Activated CD8-positive, alpha-beta memory T cell treated with anti-CD3 and anti-CD28 coated beads, Interleukin-2, amount 10 ng/mL, durations not matched to agents 7 days and 5 days (primary cell): ENCODE results near the gene CELF4. TPM values are rescaled to one million over a fixed set of nuclear protein-coding genes. Genes with fewer than 3 reads are reported as not detected.

Experiments used
- ATAC-seq: fragments of 150-1000 bp; cut with Tn5 transposase; one replicate; pipeline ENCODE4 v1.10.0; 2021; ENCODE audit warnings: moderate library complexity
- CTCF ChIA-PET: fragments of 350-600 bp; sonication (Branson Sonifier 250); formaldehyde crosslinking; loops from one replicate; lab custom pipeline; 2021; ENCODE audit warnings: antibody characterized with exemption; lab: Charles Lee
- DNase-seq: peaks from one replicate; pipeline ENCODE4 v3.0.0-alpha.2; 2020
- H3K27ac Mint-ChIP-seq: one replicate; pipeline ENCODE4 v1.8.0; 2021; ENCODE audit warnings: mild to moderate bottlenecking, mixed read lengths
- H3K27me3 Mint-ChIP-seq: one replicate; pipeline ENCODE4 v1.8.0; 2021; ENCODE audit warnings: mixed read lengths
- H3K36me3 Mint-ChIP-seq: one replicate; pipeline ENCODE4 v1.8.0; 2021; ENCODE audit warnings: mild to moderate bottlenecking, mixed read lengths
- H3K4me1 Mint-ChIP-seq: one replicate; pipeline ENCODE4 v1.8.0; 2021; ENCODE audit warnings: mixed read lengths
- H3K4me3 Mint-ChIP-seq: one replicate; pipeline ENCODE4 v1.8.0; 2021; ENCODE audit warnings: mild to moderate bottlenecking, moderate library complexity, mixed read lengths
- H3K9me3 Mint-ChIP-seq: one replicate; pipeline ENCODE4 v1.8.0; 2022; ENCODE audit warnings: low read depth, mixed read lengths
- total RNA-seq, 2 experiments: library from RNA; stranded (reverse); gene quantifications; one replicate each; pipeline ENCODE4 v1.2.3, GENCODE V29; 2021

Gene CELF4
- total RNA-seq, 2 experiments from 2014 or later: not detected

GRCh38 chr18:37450434-37451132 is 115.0 kb downstream of the CELF4 start:
- H3K9me3 Mint-ChIP-seq: no peaks in the 10 kb centered on the region

GRCh38 chr18:37449618-37450017 is 116.0 kb downstream of the CELF4 start:
- CTCF ChIA-PET: no interaction called here
- H3K4me3 Mint-ChIP-seq: no peak overlapping the region

More at GRCh38 chr18:37450434-37451132, 115.0 kb downstream of the CELF4 start:
- CTCF ChIA-PET: no interaction called here
- Mint-ChIP-seq H3K36me3 (no peaks in the 10 kb centered on the region), H3K27me3 (no peaks in the 10 kb centered on the region), H3K4me3 (no peak overlapping the region), H3K27ac (no peak overlapping the region), H3K4me1 (no peaks in the 10 kb centered on the region)
- DNase-seq (no peak), ATAC-seq (no peak)

DNA sequence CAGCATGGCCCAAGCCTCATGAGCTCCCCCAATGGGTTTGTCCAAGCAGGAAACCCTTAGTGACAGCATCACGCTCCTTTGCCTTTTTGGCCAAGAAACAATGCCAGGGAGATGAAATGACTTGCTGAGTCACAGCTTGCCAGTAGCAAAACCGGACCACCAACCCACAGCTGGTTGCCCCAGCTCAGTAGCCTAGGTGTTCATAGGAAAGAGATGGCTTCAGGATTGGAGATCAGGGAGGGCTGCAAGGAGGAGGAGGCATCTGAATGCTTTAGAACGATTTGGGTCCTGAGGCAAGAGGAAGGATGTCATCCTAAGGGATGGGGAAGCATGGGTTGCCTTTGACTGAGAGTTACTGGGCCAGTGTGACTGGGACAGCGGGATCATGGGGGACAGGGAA is 116.7 kb downstream of the CELF4 start:
- Mint-ChIP-seq H3K27me3 (no peaks in the 10 kb centered on the region), H3K4me3 (no peak overlapping the region), H3K4me1 (no peaks in the 10 kb centered on the region), H3K9me3 (no peaks in the 10 kb centered on the region), H3K27ac (no peak overlapping the region), H3K36me3 (no peaks in the 10 kb centered on the region)
- DNase-seq (no peak), ATAC-seq (no peak)
- CTCF ChIA-PET: no interaction called here

More at GRCh38 chr18:37449618-37450017, 116.0 kb downstream of the CELF4 start:
- Mint-ChIP-seq H3K27ac (no peak overlapping the region), H3K4me1 (no peaks in the 10 kb centered on the region), H3K36me3 (no peaks in the 10 kb centered on the region), H3K9me3 (no peaks in the 10 kb centered on the region), H3K27me3 (no peaks in the 10 kb centered on the region)
- no peak for ATAC-seq
- DNase-seq: no peak

GRCh38 chr18:37447962-37448888 is 117.4 kb downstream of the CELF4 start:
- H3K27me3 Mint-ChIP-seq: no peaks in the 10 kb centered on the region
- DNase-seq (no peak), ATAC-seq (no peak)
- no peak overlapping the region for H3K4me3 Mint-ChIP-seq
- CTCF ChIA-PET: no interaction called here
- no peaks in the 10 kb centered on the region for H3K36me3 Mint-ChIP-seq
- H3K9me3 Mint-ChIP-seq: no peaks in the 10 kb centered on the region
- no peaks in the 10 kb centered on the region for H3K4me1 Mint-ChIP-seq
- H3K27ac Mint-ChIP-seq: no peak overlapping the region

GRCh38 chr18:37445836-37446235 is 119.8 kb downstream of the CELF4 start:
- ATAC-seq (no peak), DNase-seq (no peak)
- Mint-ChIP-seq H3K4me3 (no peak overlapping the region), H3K36me3 (no peaks in the 10 kb centered on the region), H3K9me3 (no peaks in the 10 kb centered on the region), H3K27me3 (no peaks in the 10 kb centered on the region), H3K27ac (no peak overlapping the region), H3K4me1 (no peaks in the 10 kb centered on the region)
- CTCF ChIA-PET: no interaction called here

- Mint-ChIP-seq H3K4me3 (no peak overlapping the region), H3K4me1 (no peaks in the 10 kb centered on the region), H3K36me3 (no peaks in the 10 kb centered on the region), H3K27ac (no peak overlapping the region), H3K27me3 (no peaks in the 10 kb centered on the region), H3K9me3 (no peaks in the 10 kb centered on the region)
- ATAC-seq (no peak), DNase-seq (no peak)
- CTCF ChIA-PET: no interaction called here
These were observed 120.2 kb downstream of the CELF4 start for GRCh38 chr18:37445368-37445767.

GRCh38 chr18:37443325-37444055 is 122.1 kb downstream of the CELF4 start:
- Mint-ChIP-seq H3K27me3 (no peaks in the 10 kb centered on the region), H3K27ac (no peak overlapping the region), H3K9me3 (no peaks in the 10 kb centered on the region), H3K36me3 (no peaks in the 10 kb centered on the region), H3K4me3 (no peak overlapping the region), H3K4me1 (no peaks in the 10 kb centered on the region)
- no peak for DNase-seq
- ATAC-seq: no peak
- CTCF ChIA-PET: no interaction called here

GRCh38 chr18:37442477-37442876 is 123.1 kb downstream of the CELF4 start:
- Mint-ChIP-seq H3K9me3 (no peaks in the 10 kb centered on the region), H3K4me1 (no peaks in the 10 kb centered on the region), H3K27ac (no peak overlapping the region), H3K4me3 (no peak overlapping the region), H3K36me3 (no peaks in the 10 kb centered on the region), H3K27me3 (no peaks in the 10 kb centered on the region)
- ATAC-seq (no peak), DNase-seq (no peak)
- CTCF ChIA-PET: no interaction called here

- Mint-ChIP-seq H3K4me1 (no peaks in the 10 kb centered on the region), H3K9me3 (no peaks in the 10 kb centered on the region), H3K36me3 (no peaks in the 10 kb centered on the region), H3K27me3 (no peaks in the 10 kb centered on the region), H3K4me3 (no peak overlapping the region), H3K27ac (no peak overlapping the region)
- no peak for ATAC-seq
- no peak for DNase-seq
- CTCF ChIA-PET: no interaction called here
These were observed 123.8 kb downstream of the CELF4 start for GRCh38 chr18:37441821-37442220.

- Mint-ChIP-seq H3K36me3 (no peaks in the 10 kb centered on the region), H3K9me3 (no peaks in the 10 kb centered on the region), H3K27ac (no peak overlapping the region), H3K4me1 (no peaks in the 10 kb centered on the region), H3K27me3 (peaks cover 4% of the 10 kb centered on the region), H3K4me3 (no peak overlapping the region)
- CTCF ChIA-PET: no interaction called here
- ATAC-seq: no peak
- DNase-seq: no peak
These were observed 125.4 kb downstream of the CELF4 start for GRCh38 chr18:37440206-37440605.

DNA sequence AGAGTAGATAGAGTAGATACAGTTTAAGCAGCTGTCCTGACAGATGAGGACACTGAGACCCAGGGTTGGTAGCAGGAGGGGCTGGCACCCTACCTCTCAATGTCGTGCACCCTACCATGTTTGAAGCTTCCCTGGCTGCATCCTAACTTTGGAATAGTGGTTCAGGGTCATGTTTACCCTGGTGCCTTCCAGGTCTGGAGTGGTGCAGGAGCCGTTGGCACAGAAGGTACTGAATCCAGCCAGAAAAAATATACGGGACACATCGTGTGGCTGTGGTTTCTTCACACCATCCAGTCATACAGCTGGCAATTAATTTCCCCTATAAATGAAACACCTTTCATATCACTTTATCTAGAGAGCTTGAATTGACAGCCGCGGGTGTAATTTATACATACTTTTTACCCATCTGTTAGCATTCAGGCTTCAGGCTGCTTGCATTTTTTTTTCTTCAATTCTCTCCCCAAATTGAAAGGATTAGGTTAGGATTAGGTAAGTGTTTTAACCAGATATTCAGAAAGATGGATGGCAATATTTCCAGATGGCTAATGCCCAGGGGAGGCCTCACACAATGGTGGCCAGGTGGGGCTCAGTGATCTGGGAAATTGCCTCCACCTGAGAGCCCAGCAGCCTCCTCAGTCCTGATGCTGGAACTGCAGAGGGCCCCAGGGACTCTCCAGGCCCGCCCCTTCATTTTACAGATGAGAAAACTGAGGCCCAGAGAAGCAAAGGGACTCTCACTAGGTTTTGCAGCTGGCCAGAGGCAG is 127.0 kb downstream of the CELF4 start:
- H3K36me3 Mint-ChIP-seq: no peaks in the 10 kb centered on the region
- H3K27me3 Mint-ChIP-seq: peaks cover 4% of the 10 kb centered on the region
- H3K4me3 Mint-ChIP-seq: no peak overlapping the region
- no peak for ATAC-seq
- H3K9me3 Mint-ChIP-seq: no peaks in the 10 kb centered on the region
- no peak for DNase-seq
- no peaks in the 10 kb centered on the region for H3K4me1 Mint-ChIP-seq
- CTCF ChIA-PET: no interaction called here
- no peak overlapping the region for H3K27ac Mint-ChIP-seq

GRCh38 chr18:37435996-37436395 is 129.6 kb downstream of the CELF4 start:
- no peak for ATAC-seq
- Mint-ChIP-seq H3K27me3 (peaks cover 4% of the 10 kb centered on the region), H3K4me1 (no peaks in the 10 kb centered on the region), H3K4me3 (no peak overlapping the region), H3K9me3 (no peaks in the 10 kb centered on the region), H3K27ac (no peak overlapping the region), H3K36me3 (no peaks in the 10 kb centered on the region)
- DNase-seq: no peak
- CTCF ChIA-PET: no interaction called here
